Glutamatergic neuron (in vitro differentiated cells): ENCODE results near the gene HMCN1. TPM values are rescaled to one million over a fixed set of nuclear protein-coding genes. Genes with fewer than 3 reads are reported as not detected.
A peak's percentile ranks its signal among the peaks of the same experiment; 100 is the strongest.

Experiments
- DNase-seq: peaks from one replicate; pipeline ENCODE4 v3.0.0; 2022
- H3K27ac Mint-ChIP-seq: one replicate; pipeline ENCODE4 v1.8.0; 2020; ENCODE audit warnings: mild to moderate bottlenecking, mixed read lengths, inconsistent platforms; ENCODE audit not compliant: unreplicated experiment
- H3K27me3 Mint-ChIP-seq: one replicate; pipeline ENCODE4 v1.8.0; 2020; ENCODE audit warnings: mild to moderate bottlenecking, moderate library complexity, mixed read lengths, inconsistent platforms; ENCODE audit not compliant: unreplicated experiment
- H3K36me3 Mint-ChIP-seq: one replicate; pipeline ENCODE4 v1.8.0; 2020; ENCODE audit warnings: mild to moderate bottlenecking, mixed read lengths, inconsistent platforms; ENCODE audit not compliant: unreplicated experiment
- H3K4me1 Mint-ChIP-seq: one replicate; pipeline ENCODE4 v1.8.0; 2020; ENCODE audit warnings: mild to moderate bottlenecking, low read depth, mixed read lengths, inconsistent platforms; ENCODE audit not compliant: unreplicated experiment
- H3K4me3 Mint-ChIP-seq: one replicate; pipeline ENCODE4 v1.8.0; 2020; ENCODE audit warnings: mild to moderate bottlenecking, mixed read lengths, inconsistent platforms; ENCODE audit not compliant: unreplicated experiment
- H3K9me3 Mint-ChIP-seq: one replicate; pipeline ENCODE4 v1.8.0; 2020; ENCODE audit warnings: mild to moderate bottlenecking, moderate library complexity, mixed read lengths, inconsistent platforms; ENCODE audit not compliant: unreplicated experiment
- CTCF ChIP-seq: fragments of 200-600 bp; sonication (generic); IDR thresholded peaks from one replicate; pipeline ENCODE4 v1.5.0; 2021; ENCODE audit not compliant: partially characterized antibody, unreplicated experiment
- long read RNA-seq: library from polyadenylated mRNA; unstranded; transcript quantifications from one replicate; pipeline ENCODE4 v2.0.0, GENCODE V29; 2020; ENCODE audit not compliant: unreplicated experiment
- total RNA-seq: library from RNA; stranded (reverse); fragmentation: NEBNext Ultra II Directional; extraction: Animal tissue kit (Norgen Biotek cat#: 25700); gene quantifications from one replicate; pipeline ENCODE4 v1.2.1, GENCODE V29; 2021; ENCODE audit not compliant: unreplicated experiment

The HMCN1 gene
- 0.93 TPM for total RNA-seq
- long read RNA-seq = 0 reads

GRCh38 chr1:185733818-185734735, at the start of gene HMCN1:
Gene HMCN1, plus strand, starts transcription at chr1:185734391. Its CDS starts 389 bp downstream, at chr1:185734780.
- Mint-ChIP-seq H3K27me3 (peaks cover 3% of the 10 kb centered on the region), H3K36me3 (no peaks in the 10 kb centered on the region), H3K4me3 (peak within 1 kb of the TSS; percentile 85), H3K9me3 (no peaks in the 10 kb centered on the region), H3K27ac (peak within 1 kb of the TSS; percentile 15), H3K4me1 (peaks cover 5% of the 10 kb centered on the region)
- DNase-seq = peak; percentile 63
- no peak for TF ChIP-seq CTCF

GRCh38 chr1:185686821-185687778, 47.1 kb upstream of the HMCN1 start:
- Mint-ChIP-seq H3K27me3 (no peaks in the 10 kb centered on the region), H3K27ac (no peak overlapping the region), H3K4me1 (no peaks in the 10 kb centered on the region), H3K4me3 (no peak overlapping the region), H3K9me3 (peaks cover 2% of the 10 kb centered on the region), H3K36me3 (peaks cover 4% of the 10 kb centered on the region)
- TF ChIP-seq CTCF = no peak
- no peak for DNase-seq

- Mint-ChIP-seq H3K9me3 (no peaks in the 10 kb centered on the region), H3K27me3 (no peaks in the 10 kb centered on the region), H3K4me3 (no peak overlapping the region), H3K27ac (no peak overlapping the region), H3K4me1 (no peaks in the 10 kb centered on the region), H3K36me3 (no peaks in the 10 kb centered on the region)
- no peak for DNase-seq
- TF ChIP-seq CTCF = no peak
Observed at GRCh38 chr1:185690527-185690926, 43.7 kb upstream of the HMCN1 start.

GRCh38 chr1:185693654-185694053, 40.5 kb upstream of the HMCN1 start:
- DNase-seq = no peak
- TF ChIP-seq CTCF = no peak
- no peaks in the 10 kb centered on the region for H3K4me1 Mint-ChIP-seq
- H3K36me3 Mint-ChIP-seq = no peaks in the 10 kb centered on the region
- H3K27me3 Mint-ChIP-seq = peaks cover 2% of the 10 kb centered on the region
- H3K9me3 Mint-ChIP-seq = no peaks in the 10 kb centered on the region
- no peak overlapping the region for H3K4me3 Mint-ChIP-seq
- H3K27ac Mint-ChIP-seq = no peak overlapping the region
